K562 (cell line): ENCODE data around the gene CARMIL1. TPM values are rescaled to one million over a fixed set of nuclear protein-coding genes. Genes with fewer than 3 reads are reported as not detected.

Experiments
- ATAC-seq: fragments of 200-7000 bp; cut with Tn5 transposase; 3 replicates; pipeline ENCODE4 v1.9.1; 2020; ENCODE audit warnings: moderate library complexity
- BruUV-seq: library from RNA; stranded (reverse); fragments of 400-500 nt; replicated peaks from 2 replicates; lab custom pipeline; 2021; lab: Mats Ljungman, UMichigan
- CTCF ChIA-PET: fragments of 300-600 bp; formaldehyde crosslinking; extraction: SDS; loops from one replicate; lab custom pipeline; 2021; ENCODE audit warnings: low intra/inter-chr PET ratio; lab: Yijun Ruan, JAX
- POLR2A ChIA-PET: fragments of 300-600, 350-650 bp; sonication (Branson Sonifier 250); formaldehyde crosslinking; extraction: SDS; loops from one replicate; lab custom pipeline; 2021; ENCODE audit warnings: antibody characterized with exemption, inconsistent platforms; lab: Yijun Ruan, JAX
- DNase-seq, 4 experiments: peaks; one replicate each; pipeline versions ENCODE4 v3.0.0 to v3.0.0-alpha.2; 2011 to 2018; ENCODE audit warnings: low spot score in 3 of 4, mixed read lengths in 3 of 4; ENCODE audit errors: extremely low read depth in 1 of 4
- FAIRE-seq: peaks from 2 replicates; lab custom pipeline; 2011; peaks lifted over from hg19 to GRCh38; lab: Jason Lieb, UNC
- H2AFZ ChIP-seq: 2 replicates; pipeline ENCODE4 v1.6.0; 2011; ENCODE audit warnings: low read depth, low read length, control low read depth, inconsistent platforms
- H3K27ac ChIP-seq: fragments of 200-600 bp; 3 replicates; pipeline ENCODE4 v1.8.0; 2011; ENCODE audit warnings: low read depth, mild to moderate bottlenecking, control low read depth, inconsistent platforms, low read length, moderate library complexity, mixed read lengths; ENCODE audit errors: extremely low read depth
- H3K27me3 ChIP-seq, 2 experiments: fragments of 300-600 bp in 1 of 2; 2 replicates in 1 of 2; 3 replicates in 1 of 2; pipeline versions ENCODE4 v1.6.0 to v1.8.0; 2011; ENCODE audit warnings: inconsistent platforms in 2 of 2, low read length in 2 of 2, mild to moderate bottlenecking in 1 of 2, mixed read lengths in 1 of 2, moderate library complexity in 1 of 2; ENCODE audit not compliant: control insufficient read depth in 2 of 2, insufficient read depth in 2 of 2
- H3K36me3 ChIP-seq: fragments of 300-600 bp; 3 replicates; pipeline ENCODE4 v1.8.0; 2011; ENCODE audit warnings: mild to moderate bottlenecking, low read length, inconsistent platforms; ENCODE audit not compliant: control insufficient read depth, insufficient read depth
- H3K4me1 ChIP-seq, 2 experiments: fragments of 200-600 bp in 1 of 2; replicated peaks in 1 of 2; 2 replicates in 1 of 2; 3 replicates in 1 of 2; pipeline versions ENCODE4 v1.5.1 to v1.8.0; 2011; ENCODE audit warnings: inconsistent platforms in 2 of 2, low read length in 2 of 2, mild to moderate bottlenecking in 1 of 2, mixed read lengths in 1 of 2, moderate library complexity in 1 of 2; ENCODE audit not compliant: control insufficient read depth in 2 of 2, insufficient read depth in 2 of 2
- H3K4me2 ChIP-seq: 2 replicates; pipeline ENCODE4 v1.6.1; 2011; ENCODE audit warnings: low read length, control low read depth, inconsistent platforms, mixed read lengths; ENCODE audit not compliant: insufficient read depth
- H3K4me3 ChIP-seq: fragments of 200-600 bp; sonication (generic), shearing (Covaris generic); 2 replicates; pipeline ENCODE4 v1.5.1; 2016; ENCODE audit warnings: control low read depth, inconsistent platforms
- H3K79me2 ChIP-seq: fragments of 200-600 bp; 3 replicates; pipeline ENCODE4 v1.8.0; 2011; ENCODE audit warnings: low read length, inconsistent platforms; ENCODE audit not compliant: control insufficient read depth, insufficient read depth
- H3K9ac ChIP-seq, 2 experiments: 2 replicates each; pipeline versions ENCODE4 v1.6.0 to v1.6.1; 2011; ENCODE audit warnings: low read depth in 2 of 2, low read length in 2 of 2, control low read depth in 1 of 2, inconsistent platforms in 1 of 2, mild to moderate bottlenecking in 1 of 2, mixed read lengths in 1 of 2; ENCODE audit not compliant: insufficient read depth in 1 of 2
- H3K9me1 ChIP-seq: one replicate; pipeline ENCODE4 v1.6.0; 2011; ENCODE audit warnings: inconsistent platforms, mild to moderate bottlenecking, low read length, moderate library complexity; ENCODE audit not compliant: control insufficient read depth, insufficient read depth
- H3K9me3 ChIP-seq: replicated peaks from 2 replicates; pipeline ENCODE4 v1.5.1; 2011; ENCODE audit warnings: low read depth, low read length, inconsistent platforms; ENCODE audit not compliant: control insufficient read depth, insufficient read depth
- H4K20me1 ChIP-seq: replicated peaks from 2 replicates; pipeline ENCODE4 v1.6.1; 2011; ENCODE audit warnings: low read length, inconsistent platforms, mixed read lengths; ENCODE audit not compliant: control insufficient read depth, insufficient read depth
- ARID3A ChIP-seq: IDR thresholded peaks from 2 replicates; pipeline ENCODE4 v1.6.1; 2012; ENCODE audit warnings: low read depth, low read length, improper control_type of control experiment, borderline replicate concordance
- CBFB ChIP-seq: sonication (generic); formaldehyde crosslinking; IDR thresholded peaks from 2 replicates; pipeline ENCODE4 v1.4.0; 2020; ENCODE audit warnings: mild to moderate bottlenecking, missing genetic modification reagents
- CEBPZ ChIP-seq: fragments of 150-350 bp; IDR thresholded peaks from 2 replicates; pipeline ENCODE4 v1.6.1; 2014; ENCODE audit warnings: low read depth, mild to moderate bottlenecking, low read length, borderline replicate concordance
- CREB1 ChIP-seq, 2 experiments: sonication (generic) in 1 of 2; formaldehyde crosslinking in 1 of 2; IDR thresholded peaks; 2 replicates each; pipeline versions ENCODE4 v1.6.1 to v1.8.0; 2012 to 2022; ENCODE audit warnings: inconsistent platforms in 1 of 2, mild to moderate bottlenecking in 1 of 2, missing genetic modification reagents in 1 of 2, moderate library complexity in 1 of 2
- CREB5 ChIP-seq: fragments of 250-450 bp; sonication (Bioruptor Pico); IDR thresholded peaks from 2 replicates; pipeline ENCODE4 v1.5.0; 2020; ENCODE audit warnings: mild to moderate bottlenecking
- ELF4 ChIP-seq: fragments of 450-650 bp; formaldehyde crosslinking; IDR thresholded peaks from 2 replicates; pipeline ENCODE4 v1.4.0; 2022; ENCODE audit warnings: missing genetic modification characterization
- GATAD2B ChIP-seq: fragments of 450-650 bp; IDR thresholded peaks from 2 replicates; pipeline ENCODE4 v1.6.1; 2017; ENCODE audit warnings: mild to moderate bottlenecking, borderline replicate concordance
- HOXB6 ChIP-seq: fragments of 250-450 bp; sonication (Bioruptor Pico); IDR thresholded peaks from 2 replicates; pipeline ENCODE4 v1.5.1; 2022; ENCODE audit warnings: mild to moderate bottlenecking, borderline replicate concordance
- LCOR ChIP-seq: sonication (generic); formaldehyde crosslinking; IDR thresholded peaks from 2 replicates; pipeline ENCODE4 v1.8.0; 2022; ENCODE audit warnings: mild to moderate bottlenecking, missing genetic modification reagents
- OTX1 ChIP-seq: fragments of 450-650 bp; formaldehyde crosslinking; IDR thresholded peaks from 2 replicates; pipeline ENCODE4 v1.4.0; 2022; ENCODE audit warnings: mild to moderate bottlenecking
- SP2 ChIP-seq: IDR thresholded peaks from 2 replicates; pipeline ENCODE4 v1.6.1; 2011; ENCODE audit warnings: mild to moderate bottlenecking, low read depth, low read length, moderate library complexity; ENCODE audit not compliant: poor library complexity, severe bottlenecking; ENCODE audit errors: extremely low read depth
- STAT5B ChIP-seq: fragments of 250-450 bp; sonication (Bioruptor Pico); IDR thresholded peaks from 2 replicates; pipeline ENCODE4 v1.8.0; 2021; ENCODE audit warnings: mild to moderate bottlenecking, inconsistent platforms
- TAF9B ChIP-seq: fragments of 450-650 bp; IDR thresholded peaks from 2 replicates; pipeline ENCODE4 v1.6.1; 2018; ENCODE audit warnings: mild to moderate bottlenecking; ENCODE audit not compliant: partially characterized antibody
- ZNF586 ChIP-seq: fragments of 450-650 bp; formaldehyde crosslinking; conservative IDR thresholded peaks from 2 replicates; pipeline ENCODE4 v1.4.0; 2020; ENCODE audit warnings: mild to moderate bottlenecking, moderate library complexity
- ZNF79 ChIP-seq: fragments of 250-450 bp; sonication (Bioruptor Pico); IDR thresholded peaks from 2 replicates; pipeline ENCODE4 v1.4.0; 2020; ENCODE audit warnings: low read depth, mild to moderate bottlenecking, moderate library complexity
- WGBS: fragments of 100-300 bp; shearing (Covaris generic); methylation state at CpG from one replicate; pipeline ENCODE4 v1.1.6; 2016; ENCODE audit warnings: low coverage, mixed read lengths; ENCODE audit not compliant: insufficient coverage; ENCODE audit errors: missing lambda C conversion rate; 5-methylcytosine and 5-hydroxymethylcytosine counted together
- in situ Hi-C: fragments of 300-500 bp; cut with MboI; formaldehyde crosslinking; loops from 4 replicates; pipeline ENCODE4 v1.15.0; 2018; ENCODE audit warnings: inconsistent platforms, mixed read lengths
- intact Hi-C: fragments of 100-400 bp; cut with micrococcal nuclease; formaldehyde crosslinking; loops from 2 replicates; pipeline ENCODE4 v1.14.2; 2022
- polyA plus RNA-seq, 8 experiments: library from polyadenylated mRNA; depleted of rRNA in 4 of 8; stranded (reverse) in 5 of 8; unstranded in 3 of 8; fragments of >200 nt; fragmentation: Nextera tagmentation in 2 of 8; fragmentation: Illumina TruSeq in 1 of 8; extraction: Ambion mirVana in 2 of 8; extraction: Trizol in 1 of 8; gene quantifications; 2 replicates each; pipeline versions ENCODE4 v1.2.1 to v1.2.3, GENCODE V29; 2011 to 2014; ENCODE audit warnings: inconsistent platforms in 1 of 8, missing spikeins in 1 of 8
- total RNA-seq, 7 experiments: library from RNA; depleted of rRNA in 6 of 7; stranded (reverse); fragments of >200 nt in 6 of 7; fragmentation: Illumina TruSeq in 2 of 7; extraction: Trizol in 2 of 7; gene quantifications; 2 replicates each; pipeline versions ENCODE4 v1.2.1 to v1.2.3, GENCODE V29; 2011 to 2021; ENCODE audit warnings: low replicate concordance in 1 of 7

Gene CARMIL1
- total and polyA plus RNA-seq, 9 of the 15 experiments (the other 6 are each of a cell fraction or from before 2014, with no cell fraction given) = 0.04 to 0.32 (median 0.10) TPM; not detected in 1

- Histone ChIP-seq H3K9ac (no peak overlapping the region), H3K36me3 (no peaks in the 10 kb centered on the region), H3K9me1 (no peaks in the 10 kb centered on the region), H3K4me2 (no peak overlapping the region), H3K79me2 (no peaks in the 10 kb centered on the region), H4K20me1 (no peaks in the 10 kb centered on the region), H3K9me3 (no peaks in the 10 kb centered on the region), H2AFZ (no peak overlapping the region), H3K4me3 (no peak overlapping the region), H3K4me1 (no peaks in the 10 kb centered on the region), H3K27me3 (no peaks in the 10 kb centered on the region), H3K27ac (no peak overlapping the region)
- ChIA-PET POLR2A (no interaction called here), CTCF (interaction anchor here (0.6 to 2.3 kb wide), 4 partner anchors 223 to 336 kb away, joined by 3 to 13 read pairs (median 6); no protein-coding TSS in a partner anchor)
- FAIRE-seq (no peak), ATAC-seq (no peak), DNase-seq (no peak)
- no TSS peak for BruUV-seq
- intact Hi-C loops (loop anchor here (2.0 to 5.0 kb wide), 2 partner anchors 336 to 676 kb away; no protein-coding TSS in a partner anchor), in situ Hi-C loops (no loop called here)
- 2% methylated on average over 5 of the region's 5 CpGs for WGBS
- TF ChIP-seq CBFB (no peak), STAT5B (CRISPR knock-in tag) (no peak), CEBPZ (no peak), OTX1 (CRISPR knock-in tag) (no peak), ZNF79 (no peak), HOXB6 (no peak), ELF4 (no peak), SP2 (no peak), ARID3A (no peak), CREB5 (CRISPR knock-in tag) (no peak), GATAD2B (no peak), TAF9B (no peak), CREB1 (IDR thresholded peaks at IDR 0.05) (no peak), CREB1 (CRISPR knock-in tag; IDR thresholded peaks at IDR 0.05) (no peak), ZNF586 (no peak), LCOR (CRISPR knock-in tag) (no peak)
These were observed 12.6 kb upstream of the CARMIL1 start for GRCh38 chr6:25266456-25267100.
